A549 (cell line): ENCODE data around the gene MTO1.

Source experiments
- HMGXB4 ChIP-seq: fragments of 250-450 bp; sonication (Bioruptor Pico); IDR thresholded peaks from 2 replicates; pipeline ENCODE4 v1.5.0; 2021; ENCODE audit warnings: mild to moderate bottlenecking, moderate library complexity, borderline replicate concordance
- JUNB ChIP-seq: fragments of >200 bp; sonication (Bioruptor Twin); formaldehyde crosslinking; IDR thresholded peaks from 2 replicates; pipeline ENCODE4 v1.6.1; 2016
- MAZ ChIP-seq: fragments of 150-350 bp; IDR thresholded peaks from 2 replicates; pipeline ENCODE4 v1.6.1; 2014; ENCODE audit warnings: antibody characterized with exemption, low read depth, low read length, borderline replicate concordance
- PHF8 ChIP-seq: fragments of 200-600 bp; sonication (generic); IDR thresholded peaks from 2 replicates; pipeline ENCODE4 v1.6.1; 2016; ENCODE audit warnings: low read depth, mild to moderate bottlenecking, antibody characterized with exemption, moderate library complexity, borderline replicate concordance
- RAD21 ChIP-seq, 2 experiments: fragments of >200 bp in 1 of 2; sonication (Bioruptor Twin) in 1 of 2; formaldehyde crosslinking in 1 of 2; IDR thresholded peaks in 1 of 2; conservative IDR thresholded peaks in 1 of 2; 2 replicates in 1 of 2; 3 replicates in 1 of 2; pipeline ENCODE4 v1.6.1; 2012 to 2018; ENCODE audit warnings: inconsistent platforms in 1 of 2
- ZFP36 ChIP-seq: fragments of 450-650 bp; IDR thresholded peaks from 2 replicates; pipeline ENCODE4 v1.6.1; 2014; ENCODE audit warnings: borderline replicate concordance; ENCODE audit not compliant: partially characterized antibody

DNA sequence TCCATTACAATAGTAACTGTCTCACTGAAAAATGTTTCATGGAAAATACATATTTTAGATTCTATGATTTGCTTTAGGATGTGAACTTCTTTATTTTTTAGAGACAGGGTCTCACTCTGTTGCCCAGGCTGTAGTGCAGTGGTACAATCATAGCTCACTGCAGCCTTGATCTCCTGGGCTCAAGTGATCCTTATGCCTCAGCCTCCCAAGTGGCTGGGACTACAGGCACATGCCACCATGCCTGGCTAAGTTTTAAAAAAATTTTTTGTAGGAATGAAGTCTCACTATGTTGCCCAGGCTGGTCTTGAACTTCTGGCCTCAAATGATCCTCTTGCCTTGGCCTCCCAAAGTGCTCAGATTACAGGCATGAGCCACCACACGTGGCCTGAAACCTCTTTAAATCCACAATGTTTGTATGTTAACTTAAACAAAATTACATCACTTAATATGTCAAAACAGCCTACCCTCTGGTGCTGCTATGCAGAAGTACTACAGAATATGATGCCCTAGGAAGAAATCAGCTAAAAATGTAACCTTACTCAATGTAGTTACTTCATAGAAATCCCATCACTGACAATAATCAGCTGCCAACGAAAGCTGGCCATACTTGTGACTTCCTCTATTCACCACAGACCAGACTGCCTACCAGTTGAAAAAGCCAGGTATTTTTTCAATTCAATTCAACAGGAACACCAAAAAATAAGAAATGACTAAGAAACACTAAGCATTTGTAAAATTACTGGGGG, 41.7 kb downstream of the MTO1 start:
- no peak for TF ChIP-seq RAD21 (conservative IDR thresholded peaks at IDR 0.05 in 1 of 2, IDR thresholded peaks at IDR 0.05 in 1 of 2)
- no peak for TF ChIP-seq JUNB
- no peak for TF ChIP-seq MAZ
- no peak for TF ChIP-seq PHF8
- no peak for TF ChIP-seq ZFP36
- TF ChIP-seq HMGXB4 (CRISPR knock-in tag) = no peak
